Measurements from ENCODE around the gene SLC14A1. TPM values are rescaled to one million over a fixed set of nuclear protein-coding genes. Genes with fewer than 3 reads are reported as not detected.

Gene SLC14A1
- total and polyA plus RNA-seq, 2 of the 13 experiments (the other 11 are each of a cell fraction or from before 2014, with no cell fraction given): not detected

GRCh38 chr18:45686891-45687611 is 36.9 kb upstream of the SLC14A1 start:
- Histone ChIP-seq H3K27me3 (ENCODE audit: control insufficient read depth in 1 of 2, insufficient read depth in 2 of 2, low read length in 2 of 2) (no peaks in the 10 kb centered on the region; a peak in 2 of 5 replicates), H3K4me3 (replicated peaks in 1 of 3; ENCODE audit: insufficient read depth in 1 of 3, low read depth in 2 of 3, low read length in 3 of 3) (no peak overlapping the region), H2AFZ (ENCODE audit: low read length) (no peak overlapping the region), H3K4me1 (ENCODE audit: insufficient read depth, low read length) (no peaks in the 10 kb centered on the region), H3K4me2 (ENCODE audit: low read depth, low read length) (no peak overlapping the region), H3K9ac (ENCODE audit: insufficient read depth, low read depth, low read length) (no peak overlapping the region), H3K9me3 (ENCODE audit: low read length) (no peaks in the 10 kb centered on the region), H3K36me3 (replicated peaks in 1 of 2; ENCODE audit: control insufficient read depth in 1 of 2, insufficient read depth in 2 of 2, low read length in 2 of 2) (no peaks in the 10 kb centered on the region), H4K20me1 (ENCODE audit: insufficient read depth, low read length) (no peaks in the 10 kb centered on the region), H3K27ac (ENCODE audit: extremely low read length, insufficient read depth, low read length) (no peak overlapping the region), H3K79me2 (ENCODE audit: insufficient read depth, low read length) (no peaks in the 10 kb centered on the region)
- in situ Hi-C loops (cut with HindIII; ENCODE audit: extremely low pct_ligation_motif_present, low pct_unique_long_range_greater_than_20kb): no loop called here
- ATAC-seq: no peak
- POLR2A ChIA-PET: no interaction called here
- no peak for TF ChIP-seq FOXO1 (CRISPR knock-in tag; IDR thresholded peaks at IDR 0.05)
- no peak for TF ChIP-seq KDM3A (CRISPR knock-in tag; IDR thresholded peaks at IDR 0.05; ENCODE audit: low read depth)
- TF ChIP-seq SOX6 (IDR thresholded peaks at IDR 0.05): no peak
- TF ChIP-seq SOX6 (CRISPR knock-in tag; IDR thresholded peaks at IDR 0.05): no peak
- no peak for TF ChIP-seq CC2D1A (CRISPR knock-in tag; IDR thresholded peaks at IDR 0.05)
- TF ChIP-seq ZNF556 (CRISPR knock-in tag; IDR thresholded peaks at IDR 0.05; ENCODE audit: borderline replicate concordance): no peak
- TF ChIP-seq ZBTB14 (CRISPR knock-in tag; IDR thresholded peaks at IDR 0.05): no peak
- TF ChIP-seq ZNF431 (CRISPR knock-in tag; IDR thresholded peaks at IDR 0.05; ENCODE audit: borderline replicate concordance, low read depth): no peak
- WGBS (ENCODE audit: low lambda C conversion rate): 21% methylated on average over 7 of the region's 7 CpGs
- BruUV-seq (replicated peaks): no TSS peak
- intact Hi-C loops (cut with micrococcal nuclease; ENCODE audit: unreplicated experiment): no loop called here
- no peak for FAIRE-seq
- no peak for DNase-seq (ENCODE audit: low spot score)
- CTCF ChIA-PET (ENCODE audit: low intra/inter-chr PET ratio, low total read pairs): no interaction called here

- POLR2A ChIA-PET: no interaction called here
- DNase-seq (ENCODE audit: low spot score) (no peak), ATAC-seq (no peak), FAIRE-seq (no peak)
- in situ Hi-C loops (cut with HindIII; ENCODE audit: extremely low pct_ligation_motif_present, low pct_unique_long_range_greater_than_20kb) (no loop called here), intact Hi-C loops (cut with micrococcal nuclease; ENCODE audit: unreplicated experiment) (no loop called here)
- H3K4me1 ChIP-seq (ENCODE audit: insufficient read depth, low read length): no peaks in the 10 kb centered on the region
- H3K4me3 ChIP-seq (replicated peaks in 1 of 3; ENCODE audit: insufficient read depth in 1 of 3, low read depth in 2 of 3, low read length in 3 of 3): no peak overlapping the region
- CTCF ChIA-PET (ENCODE audit: low intra/inter-chr PET ratio, low total read pairs): no interaction called here
- H3K27me3 ChIP-seq (ENCODE audit: control insufficient read depth in 1 of 2, insufficient read depth in 2 of 2, low read length in 2 of 2): no peaks in the 10 kb centered on the region; a peak in 2 of 5 replicates
- no peak overlapping the region for H3K4me2 ChIP-seq (ENCODE audit: low read depth, low read length)
- no peaks in the 10 kb centered on the region for H3K79me2 ChIP-seq (ENCODE audit: insufficient read depth, low read length)
- WGBS (ENCODE audit: low lambda C conversion rate): 29% methylated on average over 4 of the region's 6 CpGs
- no peaks in the 10 kb centered on the region for H3K9me3 ChIP-seq (ENCODE audit: low read length)
- no peak overlapping the region for H3K9ac ChIP-seq (ENCODE audit: insufficient read depth, low read depth, low read length)
- H2AFZ ChIP-seq (ENCODE audit: low read length): no peak overlapping the region
- TF ChIP-seq ARID4A (CRISPR knock-in tag; IDR thresholded peaks at IDR 0.05; ENCODE audit: borderline replicate concordance): no peak
- no peak for TF ChIP-seq TAF15 (IDR thresholded peaks at IDR 0.05; ENCODE audit: low read depth, low read length, poor library complexity, severe bottlenecking)
- TF ChIP-seq ZGPAT (CRISPR knock-in tag; IDR thresholded peaks at IDR 0.05): no peak
- no peak for TF ChIP-seq PLRG1 (conservative IDR thresholded peaks at IDR 0.05)
- TF ChIP-seq ZNF777 (CRISPR knock-in tag; IDR thresholded peaks at IDR 0.05): no peak
- H3K36me3 ChIP-seq (replicated peaks in 1 of 2; ENCODE audit: control insufficient read depth in 1 of 2, insufficient read depth in 2 of 2, low read length in 2 of 2): no peaks in the 10 kb centered on the region
- no peaks in the 10 kb centered on the region for H4K20me1 ChIP-seq (ENCODE audit: insufficient read depth, low read length)
- no TSS peak for BruUV-seq (replicated peaks)
- H3K27ac ChIP-seq (ENCODE audit: extremely low read length, insufficient read depth, low read length): no peak overlapping the region
These were observed 36.4 kb upstream of the SLC14A1 start for GRCh38 chr18:45687621-45688020.

Data from HepG2 (cell line).